GM12872 (cell line): ENCODE data around the gene FUT2.

Source experiments
- CTCF ChIP-seq: IDR thresholded peaks from 3 replicates; pipeline ENCODE4 v1.5.1; 2011; ENCODE audit warnings: low read depth, mild to moderate bottlenecking, low read length, moderate library complexity; ENCODE audit not compliant: insufficient read depth

The FUT2 gene

DNA sequence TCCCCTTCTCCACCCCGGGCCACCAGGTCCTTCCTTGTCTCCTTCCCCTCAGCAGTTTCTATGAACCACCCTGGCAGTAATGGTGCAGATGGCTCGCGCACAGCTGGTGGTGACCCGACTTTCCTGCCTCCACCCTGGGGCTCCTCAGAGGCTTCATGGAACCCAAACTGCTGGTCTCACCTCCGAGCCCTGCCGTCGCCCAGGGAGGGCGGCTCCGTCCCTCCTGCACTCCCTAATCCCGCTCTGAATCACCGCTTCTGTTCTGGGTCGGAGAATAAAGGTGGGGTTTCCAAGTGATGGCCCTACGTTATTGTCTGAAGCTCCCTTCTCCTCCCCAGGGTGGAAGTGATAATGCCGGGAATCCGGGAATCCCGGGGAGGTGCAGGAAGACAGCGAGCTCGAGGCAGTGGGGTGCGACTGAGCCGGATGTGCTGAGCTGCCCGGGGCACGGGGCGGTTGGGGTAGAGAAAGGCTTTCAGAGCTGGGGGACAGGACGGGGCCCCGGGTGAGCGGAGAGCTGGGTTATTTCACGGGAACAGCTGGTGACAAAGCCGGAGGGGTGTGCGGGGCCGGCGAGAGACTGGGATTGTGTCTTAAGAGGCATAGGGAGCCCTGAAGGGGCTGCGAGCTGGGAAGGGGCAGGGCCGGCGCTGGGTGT lies 711 bp downstream of the FUT2 start:
- no peak for TF ChIP-seq CTCF

GRCh38 chr19:48698046-48698445 lies 2.3 kb downstream of the FUT2 start:
- no peak for TF ChIP-seq CTCF

GRCh38 chr19:48702701-48703100 lies 6.9 kb downstream of the FUT2 start:
- TF ChIP-seq CTCF: no peak

DNA sequence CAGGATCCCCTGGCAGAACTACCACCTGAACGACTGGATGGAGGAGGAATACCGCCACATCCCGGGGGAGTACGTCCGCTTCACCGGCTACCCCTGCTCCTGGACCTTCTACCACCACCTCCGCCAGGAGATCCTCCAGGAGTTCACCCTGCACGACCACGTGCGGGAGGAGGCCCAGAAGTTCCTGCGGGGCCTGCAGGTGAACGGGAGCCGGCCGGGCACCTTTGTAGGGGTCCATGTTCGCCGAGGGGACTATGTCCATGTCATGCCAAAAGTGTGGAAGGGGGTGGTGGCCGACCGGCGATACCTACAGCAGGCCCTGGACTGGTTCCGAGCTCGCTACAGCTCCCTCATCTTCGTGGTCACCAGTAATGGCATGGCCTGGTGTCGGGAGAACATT lies 7.5 kb downstream of the FUT2 start:
- TF ChIP-seq CTCF: no peak

DNA sequence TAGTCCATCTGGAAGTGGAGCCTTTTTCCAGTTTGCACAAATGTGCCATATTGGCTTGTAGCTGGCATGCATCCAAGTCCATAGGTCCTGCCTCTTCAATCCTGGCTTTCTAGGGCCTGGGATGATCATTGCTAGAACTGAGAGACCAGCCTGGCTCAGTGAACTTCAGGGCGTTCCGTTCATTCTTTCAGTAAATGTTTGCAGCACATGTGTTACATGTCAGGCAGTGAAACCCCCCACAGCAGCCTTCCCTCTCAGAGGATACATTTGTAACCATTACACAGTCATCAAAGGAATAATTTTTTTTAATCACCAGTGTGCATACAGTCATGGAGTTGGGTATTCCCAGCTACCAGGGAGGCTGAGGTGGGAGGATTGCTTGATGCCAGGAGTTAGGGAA lies 9.7 kb downstream of the FUT2 start:
- TF ChIP-seq CTCF: no peak

- no peak for TF ChIP-seq CTCF
Measured at GRCh38 chr19:48708471-48708870, 12.7 kb downstream of the FUT2 start.

DNA sequence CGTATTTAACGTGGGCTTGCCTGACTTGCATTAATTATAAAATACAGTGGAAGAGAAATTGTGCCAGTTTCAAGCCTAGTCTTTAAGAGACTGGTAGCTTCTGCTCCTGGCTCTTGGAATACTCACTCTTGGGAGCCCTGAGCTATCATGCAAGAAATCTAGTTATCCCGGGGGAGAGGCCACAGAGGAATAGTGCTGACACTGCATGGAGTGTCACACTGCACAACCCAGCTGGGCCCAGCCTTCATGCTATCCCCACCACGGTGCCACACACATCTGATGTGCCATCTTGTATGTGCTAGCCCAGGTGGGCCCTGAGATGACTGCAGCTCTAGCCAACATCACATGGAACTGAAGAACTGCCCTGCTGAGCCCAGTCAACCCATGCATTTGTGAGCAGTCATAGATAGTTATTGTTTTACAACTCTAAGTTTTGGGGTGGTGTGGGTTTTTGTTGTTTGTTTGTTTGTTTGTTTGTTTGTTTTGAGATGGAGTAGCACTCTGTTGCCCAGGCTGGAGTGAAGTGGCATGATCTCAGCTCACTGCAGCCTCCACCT lies 15.4 kb downstream of the FUT2 start:
- TF ChIP-seq CTCF: no peak
